ENCODE results near the gene PCGF3.

The PCGF3 gene

DNA sequence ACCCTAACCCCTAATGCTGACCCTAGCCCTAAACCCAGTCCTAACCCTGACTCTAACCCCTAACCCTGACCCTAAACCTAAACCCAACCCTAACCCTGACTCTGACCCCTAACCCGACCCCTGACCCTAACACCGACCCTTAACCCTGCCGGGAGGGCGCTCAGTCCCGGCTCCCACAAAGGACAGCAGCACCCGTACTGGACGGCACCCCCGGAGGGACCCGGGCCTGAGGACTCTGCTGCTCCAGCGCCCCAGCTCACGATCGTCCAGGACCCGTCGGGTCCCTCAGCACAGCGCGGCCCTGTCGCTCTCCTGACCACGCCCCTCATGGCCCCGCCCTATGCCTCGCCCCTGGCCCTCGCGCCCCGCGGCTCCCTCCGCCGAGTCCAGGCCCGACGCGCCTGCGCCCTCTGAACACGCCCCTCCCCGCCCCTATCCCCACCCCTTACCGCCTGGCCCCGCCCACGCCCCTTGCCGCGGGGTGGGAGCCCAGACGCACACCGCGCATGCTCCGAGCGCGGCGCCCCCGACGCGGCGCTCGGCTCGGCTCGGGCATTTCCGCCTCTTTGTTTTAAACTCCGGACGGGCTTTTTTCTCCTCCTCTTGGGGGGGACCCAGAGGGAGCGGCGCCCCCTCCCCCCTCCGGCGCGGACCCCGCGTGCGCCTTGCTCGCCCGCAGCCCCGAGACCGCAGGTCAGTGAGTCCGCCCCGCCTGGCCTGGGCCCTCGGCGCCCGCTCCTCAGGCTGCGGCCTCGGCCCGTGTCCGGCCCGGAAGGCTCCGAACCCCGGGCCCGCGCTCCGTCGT, at the start of gene PCGF3:
TSS of gene PCGF3 (plus strand) at position 555 of the 805 bp plus-strand sequence. CDS start 27,849 bp downstream, outside the sequence.
- peak; percentile 93 to 94 for DNase-seq (ENCODE audit: low read depth in 2 of 2)

GRCh38 chr4:656436-657337, 48.9 kb upstream of the PCGF3 start:
- no peak for DNase-seq (ENCODE audit: low read depth in 2 of 2)

DNA sequence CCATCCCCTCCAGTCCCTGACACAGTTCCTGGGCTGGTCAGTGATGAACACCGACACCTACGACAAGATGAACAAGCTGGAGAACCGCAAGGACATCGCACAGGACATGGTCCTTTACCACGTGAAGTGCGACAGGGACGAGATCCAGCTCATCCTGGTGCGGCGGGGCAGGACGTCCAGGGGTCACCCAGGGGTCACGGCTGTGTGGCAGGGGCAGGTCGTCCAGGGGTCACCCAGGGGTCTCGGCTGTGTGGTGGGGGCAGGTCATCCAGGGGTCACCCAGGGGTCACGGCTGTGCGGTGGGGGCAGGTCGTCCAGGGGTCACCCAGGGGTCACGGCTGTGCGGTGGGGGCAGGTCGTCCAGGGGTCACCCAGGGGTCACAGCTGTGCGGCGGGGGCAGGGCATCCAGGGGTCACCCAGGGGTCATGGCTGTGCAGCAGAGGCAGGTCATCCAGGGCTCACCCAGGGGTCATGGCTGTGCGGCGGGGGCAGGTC, 48.2 kb upstream of the PCGF3 start:
- no peak for DNase-seq (ENCODE audit: low read depth in 2 of 2)

DNA sequence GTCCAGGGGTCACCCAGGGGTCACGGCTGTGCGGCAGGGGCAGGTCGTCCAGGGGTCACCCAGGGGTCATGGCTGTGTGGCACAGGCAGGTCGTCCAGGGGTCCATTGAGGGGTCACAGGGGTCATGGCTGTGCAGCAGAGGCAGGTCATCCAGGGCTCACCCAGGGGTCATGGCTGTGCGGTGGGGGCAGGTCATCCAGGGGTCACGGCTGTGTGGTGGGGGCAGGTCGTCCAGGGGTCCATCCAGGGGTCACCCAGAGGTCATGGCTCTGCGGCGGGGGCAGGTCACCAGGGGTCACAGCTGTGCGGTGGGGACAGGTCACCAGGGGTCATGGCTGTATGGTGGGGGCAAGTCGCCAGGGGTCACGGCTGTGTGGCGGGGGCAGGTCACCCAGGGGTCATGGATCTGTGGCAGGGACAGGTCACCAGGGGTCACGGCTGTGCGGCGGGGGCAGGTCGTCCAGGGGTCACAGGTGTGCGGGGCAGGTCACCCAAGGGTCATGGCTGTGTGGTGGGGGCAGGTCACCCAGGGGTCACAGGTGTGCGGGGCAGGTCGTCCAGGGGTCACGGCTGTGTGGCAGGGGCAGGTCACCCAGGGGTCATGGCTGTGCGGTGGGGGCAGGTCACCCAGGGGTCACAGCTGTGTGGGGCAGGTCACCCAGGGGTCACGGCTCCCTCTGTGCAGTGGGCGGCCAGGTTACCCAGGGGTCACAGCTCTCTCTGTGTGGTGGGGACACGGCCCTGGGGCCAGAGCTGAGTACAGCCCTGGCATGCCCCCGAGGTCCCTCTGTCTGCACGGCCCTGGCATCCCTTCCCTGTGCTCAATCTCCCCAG, 47.6 kb upstream of the PCGF3 start:
- no peak for DNase-seq (ENCODE audit: low read depth in 2 of 2)

DNA sequence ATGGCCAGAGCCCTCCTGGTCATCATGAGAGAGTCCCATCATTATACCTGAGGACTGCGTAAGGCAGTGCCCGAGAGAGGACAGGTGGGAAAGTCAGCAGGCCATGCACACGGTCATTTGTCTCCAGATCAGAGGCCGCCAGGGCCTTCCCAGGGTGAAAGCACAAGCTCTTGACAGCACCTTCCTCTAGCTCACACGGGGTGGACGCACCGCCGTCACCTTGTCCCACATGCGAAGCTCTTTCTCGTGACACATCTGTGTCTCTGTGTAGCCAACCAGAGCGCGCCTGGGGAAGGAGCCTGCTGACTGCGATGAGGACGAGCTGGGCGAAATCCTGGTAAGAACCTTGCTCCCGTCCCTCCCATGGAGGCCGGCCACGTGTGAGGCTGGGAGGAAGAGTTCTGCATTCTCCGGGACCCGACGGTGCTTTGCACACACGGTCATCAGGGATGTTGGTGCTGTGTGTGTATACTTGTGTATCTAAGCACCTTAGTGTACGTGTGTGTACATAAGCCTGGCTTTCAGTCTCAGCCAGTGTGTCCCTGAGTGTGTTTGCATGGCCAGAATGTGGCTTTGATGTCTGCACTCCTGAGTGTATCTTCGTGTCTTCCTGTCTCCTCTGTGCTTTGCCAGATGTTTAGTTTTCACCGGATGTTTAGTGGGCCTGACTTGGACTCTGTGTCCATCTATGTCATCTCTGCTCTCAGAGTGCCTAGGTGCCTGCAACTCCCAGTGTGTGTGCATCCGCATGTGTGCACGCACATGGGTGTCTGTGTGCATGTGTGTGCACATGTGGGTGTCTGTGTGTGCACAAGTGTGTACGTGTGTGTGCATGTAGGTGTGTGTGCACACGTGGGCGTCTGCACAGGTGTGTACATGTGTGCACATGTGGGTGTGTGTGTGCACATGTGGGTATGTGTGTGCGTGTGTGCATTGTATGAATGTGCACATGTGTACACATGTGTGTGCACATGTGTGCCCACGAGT, 46.7 kb upstream of the PCGF3 start:
- DNase-seq (ENCODE audit: low read depth in 2 of 2), result no peak

GRCh38 chr4:659851-660250, 45.8 kb upstream of the PCGF3 start:
- no peak for DNase-seq (ENCODE audit: low read depth in 2 of 2)

DNA sequence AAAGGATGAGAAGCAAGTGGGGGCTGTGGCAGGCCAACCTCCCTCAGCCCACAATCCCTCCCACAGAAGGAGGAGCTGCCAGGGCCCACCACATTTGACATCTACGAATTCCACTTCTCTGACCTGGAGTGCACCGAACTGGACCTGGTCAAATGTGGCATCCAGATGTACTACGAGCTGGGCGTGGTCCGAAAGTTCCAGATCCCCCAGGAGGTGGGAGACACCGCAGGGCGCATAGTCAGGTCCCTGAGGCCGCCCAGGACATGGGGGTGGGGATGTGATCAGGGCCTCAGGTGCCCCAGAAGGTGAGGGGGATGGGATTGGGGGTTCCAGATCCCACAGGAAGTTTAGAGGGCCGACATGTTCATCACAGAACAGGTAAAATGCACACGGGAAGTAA, 45.2 kb upstream of the PCGF3 start:
- DNase-seq (ENCODE audit: low read depth in 2 of 2), result no peak

DNA sequence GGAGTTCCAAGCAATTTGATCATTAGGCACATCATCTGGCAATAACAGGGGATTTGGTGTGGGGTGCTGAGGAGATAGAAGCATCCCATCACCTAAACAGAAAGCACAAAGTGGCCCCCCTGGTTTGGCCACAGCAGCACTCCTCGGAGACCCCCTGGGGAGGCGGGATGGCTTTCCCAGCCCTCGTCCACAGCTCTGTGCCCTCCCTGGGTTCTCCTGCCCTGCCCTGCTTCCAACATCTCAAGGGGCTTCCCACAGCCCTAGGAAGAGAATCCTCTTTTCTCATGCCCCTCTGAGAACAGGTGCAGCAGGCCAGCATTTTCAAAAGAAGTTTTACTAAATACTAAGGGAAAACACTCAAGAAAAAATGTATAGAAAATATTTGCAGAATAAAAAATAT, 44.4 kb upstream of the PCGF3 start:
- DNase-seq (ENCODE audit: low read depth in 2 of 2), result no peak

- no peak for DNase-seq (ENCODE audit: low read depth in 2 of 2)
Measured at GRCh38 chr4:661881-662761, 43.5 kb upstream of the PCGF3 start.

DNA sequence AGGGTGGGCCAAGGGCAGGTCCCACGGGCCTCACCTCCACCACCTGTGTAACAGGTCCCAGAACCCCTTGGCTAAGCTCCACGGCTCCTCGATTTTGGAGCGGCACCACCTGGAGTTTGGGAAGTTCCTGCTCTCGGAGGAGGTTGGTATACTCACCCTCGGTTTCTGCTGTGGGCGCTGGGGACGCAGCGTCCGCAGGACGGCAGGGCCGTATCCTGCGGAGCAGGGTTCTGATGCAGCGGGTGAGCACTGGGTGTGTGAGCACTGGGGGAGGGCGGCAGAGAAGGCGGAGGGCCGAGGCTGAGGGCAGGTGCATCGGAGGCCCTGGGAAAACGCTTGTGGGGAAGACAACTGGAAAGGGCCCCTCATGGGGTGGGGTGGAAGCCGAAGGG, 42.6 kb upstream of the PCGF3 start:
- no peak for DNase-seq (ENCODE audit: low read depth in 2 of 2)

DNA sequence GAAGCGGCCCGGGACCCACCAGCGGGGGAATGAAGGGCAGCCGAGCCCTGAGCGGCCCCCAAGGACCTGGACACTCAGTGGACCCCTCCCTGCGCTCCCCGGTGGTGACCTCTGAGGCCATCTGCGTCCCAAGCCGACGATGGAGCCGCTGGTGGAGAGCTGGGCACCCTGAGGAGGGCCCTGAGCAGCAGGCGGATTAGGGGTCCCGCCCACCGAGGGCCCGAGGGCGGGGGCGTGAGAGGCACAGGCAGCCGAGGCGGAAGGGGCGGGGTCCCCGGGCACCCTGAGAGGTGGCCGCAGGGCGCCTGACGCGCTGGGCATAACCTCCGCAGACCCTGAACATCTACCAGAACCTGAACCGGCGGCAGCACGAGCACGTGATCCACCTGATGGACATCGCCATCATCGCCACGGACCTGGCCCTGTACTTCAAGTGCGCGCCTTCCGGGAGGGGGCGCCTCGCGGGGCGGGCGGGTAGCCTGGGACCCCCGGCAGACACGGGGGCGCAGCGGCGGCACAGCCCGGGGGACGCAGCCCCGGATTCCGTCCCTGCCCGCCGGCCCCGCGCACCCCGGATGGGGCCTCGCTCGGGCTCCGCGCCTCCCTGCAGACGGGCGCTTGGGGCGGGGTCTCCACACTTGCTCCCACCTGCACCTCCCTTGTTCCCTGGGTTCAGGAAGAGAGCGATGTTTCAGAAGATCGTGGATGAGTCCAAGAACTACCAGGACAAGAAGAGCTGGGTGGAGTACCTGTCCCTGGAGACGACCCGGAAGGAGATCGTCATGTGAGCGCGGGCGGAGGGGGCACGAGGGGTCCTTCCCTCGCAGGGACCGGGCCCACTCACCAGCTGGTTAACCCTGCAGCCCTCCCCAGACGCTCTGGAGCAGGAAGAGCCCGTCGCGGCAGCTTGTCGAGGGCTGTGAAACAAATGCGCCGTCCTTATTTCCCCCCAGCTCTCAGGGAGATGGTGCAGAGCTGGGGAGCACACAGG, 41.9 kb upstream of the PCGF3 start:
- peak; percentile 69 to 71 for DNase-seq (ENCODE audit: low read depth in 2 of 2)

GRCh38 chr4:664713-665231, 40.9 kb upstream of the PCGF3 start:
- no peak for DNase-seq (ENCODE audit: low read depth in 2 of 2)

GRCh38 chr4:665381-665750, 40.3 kb upstream of the PCGF3 start:
- no peak for DNase-seq (ENCODE audit: low read depth in 2 of 2)

DNA sequence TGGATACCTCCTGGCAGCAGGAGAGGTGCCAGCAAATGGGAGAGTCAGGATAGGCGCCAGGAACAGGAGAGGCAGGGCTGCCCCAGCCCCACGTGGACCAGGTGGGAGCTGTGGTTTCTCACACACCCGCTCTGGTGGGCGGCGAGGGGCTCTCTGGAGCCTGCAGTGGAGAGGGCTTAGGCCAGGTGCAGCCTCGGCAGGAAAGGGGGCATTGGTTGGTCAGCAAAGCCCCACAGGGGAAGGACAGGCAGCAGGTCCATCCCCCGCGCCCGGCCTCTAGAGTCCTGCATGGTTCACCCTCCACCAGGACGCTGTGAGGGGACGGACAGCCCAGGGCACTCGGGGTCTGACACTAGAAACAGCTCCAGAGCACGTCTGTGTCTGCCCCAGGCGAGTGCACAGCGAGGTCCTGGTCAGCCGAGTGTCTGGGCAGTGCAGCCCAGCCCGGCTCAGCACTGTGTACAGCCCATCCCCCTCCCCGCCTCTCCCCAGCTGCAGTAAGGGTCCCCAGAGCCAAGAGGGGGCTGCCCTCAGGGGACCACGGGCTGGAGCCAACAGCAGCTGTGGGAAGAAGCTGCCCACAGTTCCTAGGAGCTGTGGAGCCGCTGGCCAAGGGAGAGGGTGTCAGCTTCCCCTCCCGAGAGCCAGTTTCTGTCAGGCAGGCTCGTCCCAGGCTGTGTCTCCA, 39.7 kb upstream of the PCGF3 start:
- no peak for DNase-seq (ENCODE audit: low read depth in 2 of 2)

- DNase-seq (ENCODE audit: low read depth in 2 of 2), result no peak
Measured at GRCh38 chr4:666436-666810, 39.2 kb upstream of the PCGF3 start.

- no peak for DNase-seq (ENCODE audit: low read depth in 2 of 2)
Measured at GRCh38 chr4:666822-667544, 38.6 kb upstream of the PCGF3 start.

GRCh38 chr4:667545-667925, 38.1 kb upstream of the PCGF3 start:
- DNase-seq (ENCODE audit: low read depth in 2 of 2), result no peak

All from stimulated activated CD8-positive, alpha-beta memory T cell treated with anti-CD3 and anti-CD28 coated beads, Interleukin-15, amount 100 ng/mL, for 48 hours (primary cell).